Stimulated activated CD4-positive, alpha-beta T cell treated with anti-CD3 and anti-CD28 coated beads, Interleukin-4, amount 100 ng/mL, for 1 hour (primary cell): Measurements from ENCODE around the gene ABCA7.

ENCODE experiments used
- DNase-seq: peaks from one replicate; pipeline ENCODE4 v3.0.0-alpha.2; 2020

The ABCA7 gene

GRCh38 chr19:1039646-1040475 is at the start of gene ABCA7:
Gene ABCA7 (plus strand): TSS chr19:1040107. CDS start chr19:1041362, 1,255 bp downstream.
- peak; percentile 100 for DNase-seq

- no peak for DNase-seq
Measured at GRCh38 chr19:990119-990571, 49.8 kb upstream of the ABCA7 start.

GRCh38 chr19:990746-991145 is 49.2 kb upstream of the ABCA7 start:
- no peak for DNase-seq

GRCh38 chr19:991174-991931 is 48.6 kb upstream of the ABCA7 start:
- peak; percentile 67 for DNase-seq

- DNase-seq = no peak
Measured at GRCh38 chr19:991932-992669, 47.8 kb upstream of the ABCA7 start.

- DNase-seq = no peak
Measured at GRCh38 chr19:992670-993055, 47.2 kb upstream of the ABCA7 start.

- no peak for DNase-seq
Measured at GRCh38 chr19:993361-993830, 46.5 kb upstream of the ABCA7 start.

GRCh38 chr19:993831-994393 is 46.0 kb upstream of the ABCA7 start:
- DNase-seq = no peak

- no peak for DNase-seq
Measured at GRCh38 chr19:994516-994915, 45.4 kb upstream of the ABCA7 start.

- no peak for DNase-seq
Measured at GRCh38 chr19:995051-995827, 44.7 kb upstream of the ABCA7 start.

GRCh38 chr19:996051-996838 is 43.7 kb upstream of the ABCA7 start:
- DNase-seq = peak; percentile 55

GRCh38 chr19:998064-998463 is 41.8 kb upstream of the ABCA7 start:
- no peak for DNase-seq

GRCh38 chr19:999379-999719 is 40.6 kb upstream of the ABCA7 start:
- DNase-seq = no peak

- peak; percentile 72 for DNase-seq
Measured at GRCh38 chr19:1000095-1000494, 39.8 kb upstream of the ABCA7 start, which contains the start of gene GRIN3B. Gene GRIN3B (plus strand): TSS chr19:1000419. CDS start chr19:1000438, 19 bp downstream.

- no peak for DNase-seq
Measured at GRCh38 chr19:1000591-1001537, 39.0 kb upstream of the ABCA7 start.

- DNase-seq = peak; percentile 77
Measured at GRCh38 chr19:1001538-1002166, 38.3 kb upstream of the ABCA7 start.

- no peak for DNase-seq
Measured at GRCh38 chr19:1002600-1002999, 37.3 kb upstream of the ABCA7 start.

GRCh38 chr19:1003283-1003682 is 36.6 kb upstream of the ABCA7 start:
- no peak for DNase-seq

GRCh38 chr19:1004204-1004802 is 35.6 kb upstream of the ABCA7 start:
- no peak for DNase-seq
